ENCODE data around the gene GRIN1.

DNA sequence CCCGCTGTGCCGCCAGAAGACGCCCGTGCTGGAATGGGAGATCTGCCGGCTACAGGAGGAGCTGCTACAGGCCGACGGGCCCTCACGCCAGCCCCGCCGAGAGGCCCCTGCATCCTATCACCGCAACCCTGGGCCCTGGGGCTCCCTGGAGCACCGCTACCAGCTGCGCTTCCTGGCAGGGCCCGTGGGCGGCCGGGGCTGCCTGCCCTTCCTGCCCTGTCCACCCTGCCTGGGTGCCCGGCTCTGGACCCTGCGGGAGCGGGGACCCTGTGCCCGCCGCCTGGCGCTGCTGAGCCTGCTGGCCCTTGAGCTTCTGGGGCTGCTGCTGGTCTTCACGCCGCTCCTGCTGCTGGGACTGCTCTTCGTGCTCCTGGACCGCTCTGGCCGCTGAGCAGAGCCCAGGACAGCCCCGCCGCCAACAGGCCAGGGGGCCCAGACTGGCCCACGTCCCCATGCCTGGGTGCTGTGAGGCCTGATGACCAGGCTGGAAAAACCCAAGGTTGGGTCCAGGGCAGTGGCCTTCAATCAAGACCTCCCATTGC lies 79.3 kb downstream of the GRIN1 start:
- TF ChIP-seq, protein P1, sequence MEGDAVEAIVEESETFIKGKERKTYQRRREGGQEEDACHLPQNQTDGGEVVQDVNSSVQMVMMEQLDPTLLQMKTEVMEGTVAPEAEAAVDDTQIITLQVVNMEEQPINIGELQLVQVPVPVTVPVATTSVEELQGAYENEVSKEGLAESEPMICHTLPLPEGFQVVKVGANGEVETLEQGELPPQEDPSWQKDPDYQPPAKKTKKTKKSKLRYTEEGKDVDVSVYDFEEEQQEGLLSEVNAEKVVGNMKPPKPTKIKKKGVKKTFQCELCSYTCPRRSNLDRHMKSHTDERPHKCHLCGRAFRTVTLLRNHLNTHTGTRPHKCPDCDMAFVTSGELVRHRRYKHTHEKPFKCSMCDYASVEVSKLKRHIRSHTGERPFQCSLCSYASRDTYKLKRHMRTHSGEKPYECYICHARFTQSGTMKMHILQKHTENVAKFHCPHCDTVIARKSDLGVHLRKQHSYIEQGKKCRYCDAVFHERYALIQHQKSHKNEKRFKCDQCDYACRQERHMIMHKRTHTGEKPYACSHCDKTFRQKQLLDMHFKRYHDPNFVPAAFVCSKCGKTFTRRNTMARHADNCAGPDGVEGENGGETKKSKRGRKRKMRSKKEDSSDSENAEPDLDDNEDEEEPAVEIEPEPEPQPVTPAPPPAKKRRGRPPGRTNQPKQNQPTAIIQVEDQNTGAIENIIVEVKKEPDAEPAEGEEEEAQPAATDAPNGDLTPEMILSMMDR (IDR thresholded peaks at IDR 0.05; ENCODE audit: poor library complexity) = no peak
- TF ChIP-seq EZH2 (IDR thresholded peaks at IDR 0.05; ENCODE audit: borderline replicate concordance) = no peak

Data from hepatocyte (in vitro differentiated cells).